Stimulated activated CD8-positive, alpha-beta memory T cell treated with anti-CD3 and anti-CD28 coated beads, Interleukin-15, amount 100 ng/mL, for 24 hours (primary cell): ENCODE measurements around the gene MSRB3.

ENCODE experiments used
- DNase-seq: peaks from one replicate; pipeline ENCODE4 v3.0.0-alpha.2; 2020; ENCODE audit warnings: low read depth

The MSRB3 gene

DNA sequence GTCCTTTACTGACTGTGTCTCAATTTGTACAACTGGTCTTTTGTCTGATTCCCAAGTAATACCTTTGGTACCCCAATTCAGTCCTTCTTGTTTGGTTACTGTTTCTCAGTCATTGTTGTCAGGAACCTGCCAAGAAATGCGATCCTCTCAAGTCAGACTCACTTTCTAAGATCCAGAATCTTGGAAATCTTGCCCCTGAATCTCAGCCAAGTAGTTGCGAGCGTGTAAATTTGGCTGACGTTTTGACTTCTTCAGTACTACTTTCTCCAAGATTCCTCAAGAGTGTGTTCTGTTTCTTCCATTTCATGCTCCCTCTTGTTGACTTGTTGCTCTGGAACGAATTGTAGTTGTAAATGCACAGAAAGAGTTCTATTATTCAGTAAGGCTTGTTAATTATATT, 114.0 kb downstream of the MSRB3 start:
- DNase-seq: no peak

GRCh38 chr12:65403188-65403587, 124.7 kb downstream of the MSRB3 start:
- DNase-seq: no peak

GRCh38 chr12:65407388-65408149, 129.1 kb downstream of the MSRB3 start:
- DNase-seq: no peak

DNA sequence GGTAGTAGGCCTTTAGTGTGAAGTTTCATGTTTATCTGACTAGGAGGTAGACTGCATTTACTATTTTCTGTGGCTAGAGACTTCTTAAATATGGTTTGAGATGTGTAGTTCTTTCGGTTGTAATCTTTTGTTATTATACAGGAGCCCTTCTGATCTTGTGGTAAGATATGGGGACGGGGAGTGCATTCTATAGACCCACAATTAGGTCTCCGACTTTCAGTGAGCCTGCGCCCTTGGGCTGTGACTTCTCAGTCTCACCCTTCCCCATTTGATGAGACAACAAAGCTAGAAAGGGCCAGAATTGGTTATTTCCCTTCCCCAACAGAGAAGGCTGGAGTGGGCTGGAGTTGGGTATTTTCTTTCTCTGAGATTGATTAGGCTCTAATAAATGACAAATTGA, 130.0 kb downstream of the MSRB3 start:
- DNase-seq: no peak

GRCh38 chr12:65409726-65410125, 131.2 kb downstream of the MSRB3 start:
- no peak for DNase-seq

DNA sequence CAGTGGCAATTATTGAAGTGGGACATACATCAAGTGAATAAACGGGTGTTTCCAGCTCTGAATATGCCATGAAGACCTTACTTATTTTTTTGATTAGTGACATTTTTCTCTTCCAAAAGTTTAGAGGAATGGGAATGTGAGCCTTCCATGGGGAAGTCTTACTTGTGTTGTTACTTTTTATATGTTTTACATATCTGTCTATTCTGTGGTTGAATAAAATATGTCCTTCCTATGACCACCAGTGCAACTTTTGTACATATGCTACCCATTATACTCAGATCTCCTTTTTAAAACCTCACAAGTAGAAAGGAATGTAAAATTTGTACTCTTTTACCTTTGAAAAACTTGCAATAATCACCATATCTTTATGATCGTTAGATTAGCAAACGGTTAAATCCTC, 132.7 kb downstream of the MSRB3 start:
- no peak for DNase-seq

GRCh38 chr12:65414526-65414925, 136.0 kb downstream of the MSRB3 start:
- DNase-seq: no peak

- no peak for DNase-seq
These were observed 137.3 kb downstream of the MSRB3 start for GRCh38 chr12:65415826-65416225.

DNA sequence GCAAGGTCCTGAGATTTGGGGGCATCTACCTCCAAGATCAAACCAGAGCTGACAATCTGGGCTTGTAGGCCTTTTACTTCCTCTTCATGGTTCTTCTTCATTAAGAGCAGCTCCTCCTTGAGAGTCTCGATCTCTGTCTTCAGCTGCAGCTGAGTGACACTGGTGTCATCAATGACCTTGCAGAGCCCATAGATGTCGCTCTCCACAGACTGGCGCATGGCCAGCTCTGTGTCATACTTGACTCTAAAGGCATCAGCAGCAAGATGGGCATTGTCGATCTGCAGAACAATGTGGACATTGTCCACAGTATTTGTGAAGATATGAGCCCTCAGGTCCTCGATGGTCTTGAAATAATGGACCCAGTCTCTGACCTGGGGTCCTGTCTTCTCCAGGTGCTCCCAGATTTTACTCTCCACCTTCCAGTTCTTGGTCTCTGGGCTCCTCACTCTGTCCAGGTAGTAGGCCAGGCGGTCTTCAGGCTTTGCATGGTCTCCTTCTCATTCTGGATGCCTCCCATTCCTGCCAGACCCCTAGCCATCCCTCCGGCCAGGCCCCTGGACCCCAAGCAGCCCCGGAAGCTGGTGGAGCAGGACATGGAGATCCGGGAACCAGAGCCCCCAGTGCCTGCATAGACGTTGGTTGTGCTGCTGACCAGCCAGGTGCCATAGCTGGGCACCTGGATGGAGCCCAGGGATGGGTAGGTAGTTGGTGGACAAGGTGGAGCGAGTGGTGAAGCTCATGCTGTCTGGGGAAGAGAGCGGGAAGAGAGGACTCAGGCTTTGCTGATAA, 141.0 kb downstream of the MSRB3 start:
- no peak for DNase-seq

- no peak for DNase-seq
These were observed 142.5 kb downstream of the MSRB3 start for GRCh38 chr12:65420941-65421340.

DNA sequence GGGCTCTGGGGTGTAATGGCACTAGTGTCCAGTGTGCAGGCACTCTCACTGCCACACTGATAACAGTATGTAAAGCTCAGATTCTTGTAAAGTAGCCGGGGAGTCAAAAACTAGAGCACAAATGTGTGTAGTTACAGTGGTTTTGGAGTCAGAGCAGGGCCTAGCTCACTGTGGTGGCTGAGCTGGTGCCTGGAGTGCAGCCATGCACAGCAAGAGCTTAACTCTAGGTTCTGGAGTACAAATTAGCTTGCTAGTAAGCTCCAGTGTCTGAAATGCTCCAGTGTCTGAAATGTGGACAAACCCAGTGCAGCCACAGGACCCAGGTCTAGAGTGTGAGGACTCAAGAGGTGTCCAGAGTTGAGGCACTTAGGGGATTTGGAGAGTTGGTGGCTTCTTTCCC, 149.2 kb downstream of the MSRB3 start:
- no peak for DNase-seq

- DNase-seq: no peak
These were observed 151.5 kb downstream of the MSRB3 start for GRCh38 chr12:65430006-65430405.

- no peak for DNase-seq
These were observed 152.3 kb downstream of the MSRB3 start for GRCh38 chr12:65430571-65431306.

GRCh38 chr12:65432114-65432513, 153.6 kb downstream of the MSRB3 start:
- no peak for DNase-seq

DNA sequence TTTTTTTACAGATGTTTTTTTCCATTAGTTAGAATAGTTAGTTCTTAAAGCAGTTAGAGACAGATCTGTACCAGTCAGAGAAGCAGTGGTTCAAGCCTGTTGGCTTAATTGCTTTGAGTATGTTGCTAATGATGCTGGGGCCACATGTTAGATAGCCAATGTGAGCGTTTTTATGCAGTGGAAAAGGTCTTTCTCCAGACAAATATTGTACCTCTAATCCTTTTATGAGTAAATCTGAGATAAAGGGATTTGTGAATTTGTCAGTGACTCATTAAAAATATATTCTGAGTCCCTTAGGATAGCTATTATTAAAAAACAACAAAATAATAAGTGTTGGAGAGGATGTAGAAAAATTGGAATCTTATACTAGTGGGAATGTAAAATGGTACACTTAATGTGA, 154.2 kb downstream of the MSRB3 start:
- no peak for DNase-seq

- no peak for DNase-seq
These were observed 156.3 kb downstream of the MSRB3 start for GRCh38 chr12:65434737-65435136.

GRCh38 chr12:65443038-65443437, 164.6 kb downstream of the MSRB3 start:
- DNase-seq: no peak

- no peak for DNase-seq
These were observed 166.5 kb downstream of the MSRB3 start for GRCh38 chr12:65444996-65445395.

DNA sequence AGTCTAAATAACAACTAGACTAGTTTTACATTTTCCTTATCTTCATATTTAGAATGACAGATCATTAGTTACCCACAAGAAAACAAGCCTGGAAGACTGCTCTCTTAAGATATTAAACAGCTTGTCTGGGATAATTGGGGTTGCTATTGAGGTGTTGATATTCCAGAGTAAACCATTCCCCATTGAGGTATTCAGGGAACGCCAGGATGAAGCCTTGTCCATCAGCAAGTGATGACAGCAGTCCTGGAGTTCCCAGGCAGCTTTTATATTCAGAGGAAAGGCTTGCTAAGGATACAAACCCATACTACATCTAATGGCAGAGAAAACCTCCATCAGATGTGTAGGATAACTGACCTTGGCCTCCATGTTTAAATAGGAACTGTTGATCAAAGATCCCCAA, 168.4 kb downstream of the MSRB3 start:
- DNase-seq: no peak

DNA sequence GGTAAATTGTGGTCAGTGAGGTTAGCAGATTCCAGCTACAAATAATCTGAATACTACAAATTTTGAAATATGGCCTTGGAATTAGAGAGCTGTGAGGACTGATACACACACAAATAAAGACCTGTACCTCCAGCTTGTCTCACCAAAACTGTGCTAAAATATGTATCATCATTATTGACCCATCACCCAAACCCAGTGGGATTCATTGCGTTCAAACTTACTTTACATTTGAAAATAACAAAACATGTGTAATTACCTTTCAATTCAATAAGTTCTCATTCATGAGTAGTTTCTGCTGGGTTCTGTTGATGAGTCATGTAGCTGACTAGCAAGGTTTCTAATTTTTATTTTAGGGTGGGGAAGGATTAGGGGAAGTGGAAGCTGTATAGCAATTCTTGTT, 170.9 kb downstream of the MSRB3 start:
- DNase-seq: no peak

- no peak for DNase-seq
These were observed 172.1 kb downstream of the MSRB3 start for GRCh38 chr12:65450625-65451024.

- DNase-seq: no peak
These were observed 175.8 kb downstream of the MSRB3 start for GRCh38 chr12:65454115-65454787.
